BJ (cell line): ENCODE data around the gene SLC24A5. TPM values are rescaled to one million over a fixed set of nuclear protein-coding genes. Genes with fewer than 3 reads are reported as not detected.
A peak's percentile ranks its signal among the peaks of the same experiment; 100 is the strongest.

ENCODE experiments used
- CTCF ChIA-PET: fragments of 350-600 bp; formaldehyde crosslinking; extraction: SDS; loops from one replicate; lab custom pipeline; 2021; ENCODE audit warnings: antibody characterized with exemption, inconsistent platforms; lab: Yijun Ruan, JAX
- POLR2A ChIA-PET: fragments of 300-600 bp; sonication (Branson Sonifier 250); formaldehyde crosslinking; extraction: SDS; loops from one replicate; lab custom pipeline; 2021; ENCODE audit warnings: antibody characterized with exemption; lab: Charles Lee
- DNase-seq: peaks from one replicate; pipeline ENCODE4 v3.0.0-alpha.2; 2011; ENCODE audit warnings: low read depth
- H3K27me3 ChIP-seq: 2 replicates; pipeline ENCODE4 v1.6.0; 2011; ENCODE audit warnings: low read length; ENCODE audit not compliant: control insufficient read depth, insufficient read depth
- H3K36me3 ChIP-seq: 2 replicates; pipeline ENCODE4 v1.5.1; 2011; ENCODE audit warnings: low read length; ENCODE audit not compliant: control insufficient read depth, insufficient read depth
- H3K4me3 ChIP-seq: 2 replicates; pipeline ENCODE4 v1.5.1; 2011; ENCODE audit warnings: low read depth, mild to moderate bottlenecking, control low read depth, low read length
- CTCF ChIP-seq: IDR thresholded peaks from 2 replicates; pipeline ENCODE4 v1.5.1; 2011; ENCODE audit warnings: low read depth, mild to moderate bottlenecking, control low read depth, inconsistent platforms, low read length, moderate library complexity; ENCODE audit not compliant: insufficient read depth
- polyA plus RNA-seq: library from polyadenylated mRNA; depleted of rRNA; stranded (reverse); fragments of >200 nt; gene quantifications from 2 replicates; pipeline ENCODE4 v1.2.3, GENCODE V29; 2011

The SLC24A5 gene
- polyA plus RNA-seq, 1 experiment: not detected

GRCh38 chr15:48168616-48169015, 47.8 kb downstream of the SLC24A5 start:
- ChIA-PET POLR2A (no interaction called here), CTCF (interaction anchor here (0.8 kb wide), 1 partner anchor 9 kb away, joined by 3 read pairs; no protein-coding TSS in a partner anchor)
- Histone ChIP-seq H3K36me3 (no peaks in the 10 kb centered on the region), H3K4me3 (no peak overlapping the region), H3K27me3 (no peaks in the 10 kb centered on the region)
- TF ChIP-seq CTCF: no peak
- no peak for DNase-seq

GRCh38 chr15:48170981-48171380, 50.2 kb downstream of the SLC24A5 start:
- DNase-seq: no peak
- Histone ChIP-seq H3K4me3 (no peak overlapping the region), H3K36me3 (no peaks in the 10 kb centered on the region), H3K27me3 (no peaks in the 10 kb centered on the region)
- no peak for TF ChIP-seq CTCF
- POLR2A ChIA-PET: no interaction called here
- CTCF ChIA-PET: no interaction called here

GRCh38 chr15:48175126-48175525, 54.3 kb downstream of the SLC24A5 start:
- Histone ChIP-seq H3K27me3 (no peaks in the 10 kb centered on the region), H3K36me3 (no peaks in the 10 kb centered on the region), H3K4me3 (no peak overlapping the region)
- ChIA-PET CTCF (no interaction called here), POLR2A (no interaction called here)
- no peak for DNase-seq
- TF ChIP-seq CTCF: no peak

- H3K4me3 ChIP-seq: no peak overlapping the region
- no peaks in the 10 kb centered on the region for H3K36me3 ChIP-seq
- ChIA-PET POLR2A (no interaction called here), CTCF (no interaction called here)
- TF ChIP-seq CTCF: no peak
- DNase-seq: no peak
- H3K27me3 ChIP-seq: no peaks in the 10 kb centered on the region
These were observed 55.3 kb downstream of the SLC24A5 start for GRCh38 chr15:48176112-48176511.

GRCh38 chr15:48176957-48177356, 56.2 kb downstream of the SLC24A5 start:
- H3K36me3 ChIP-seq: no peaks in the 10 kb centered on the region
- POLR2A ChIA-PET: no interaction called here
- CTCF ChIA-PET: no interaction called here

More at GRCh38 chr15:48176957-48177356, 56.2 kb downstream of the SLC24A5 start:
- no peak for DNase-seq
- no peaks in the 10 kb centered on the region for H3K27me3 ChIP-seq
- peak overlapping the region; percentile 73 for H3K4me3 ChIP-seq
- TF ChIP-seq CTCF: no peak
